ENCODE measurements around the gene SCNN1G. TPM values are rescaled to one million over a fixed set of nuclear protein-coding genes. Genes with fewer than 3 reads are reported as not detected.

SCNN1G gene
- total RNA-seq, 4 donors from 2014 or later, result 5.8 to 39.3 (median 15.2) TPM

- 34 to 62% methylated on average over 6 of the region's 6 CpGs for WGBS, 2 donors
- DNase-seq (ENCODE audit: low spot score in 2 of 2), result peak in 1 of 2 donors; percentile 22
- no peak overlapping the region for H3K4me3 ChIP-seq (ENCODE audit: low read depth, poor library complexity, severe bottlenecking)
- TF ChIP-seq CTCF (IDR thresholded peaks at IDR 0.05) (no peak), POLR2A (IDR thresholded peaks at IDR 0.05) (no peak)
- intact Hi-C loops (cut with DNase I; ENCODE audit: low total_unique reads), result no loop called here
These were observed 37.4 kb upstream of the SCNN1G start for GRCh38 chr16:23145186-23145585.

DNA sequence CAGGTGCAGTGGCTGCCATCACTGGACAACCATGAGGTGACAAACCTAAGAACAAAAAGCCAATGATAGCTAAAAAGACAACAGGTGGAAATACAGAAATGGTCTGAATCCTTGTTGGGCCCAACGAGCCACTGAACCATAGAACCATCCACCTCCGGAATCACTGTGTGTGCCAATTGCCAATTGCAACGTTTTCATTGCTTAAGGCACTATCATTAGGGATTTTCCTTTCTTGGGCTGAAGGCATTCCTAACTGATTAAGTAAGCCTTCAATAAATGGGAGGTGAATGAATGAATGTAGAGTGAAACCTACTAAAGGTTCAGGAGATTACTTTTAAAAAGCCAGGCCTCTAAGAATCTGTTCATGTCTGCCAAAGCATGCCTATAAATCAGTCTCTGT lies 36.9 kb upstream of the SCNN1G start:
- 27 to 31% methylated on average over 3 of the region's 3 CpGs for WGBS, 2 donors
- TF ChIP-seq CTCF (IDR thresholded peaks at IDR 0.05) (no peak), POLR2A (IDR thresholded peaks at IDR 0.05) (no peak)
- intact Hi-C loops (cut with DNase I; ENCODE audit: low total_unique reads), result no loop called here
- peak in 1 of 2 donors; percentile 13 for DNase-seq (ENCODE audit: low spot score in 2 of 2)
- no peak overlapping the region for H3K4me3 ChIP-seq (ENCODE audit: low read depth, poor library complexity, severe bottlenecking)

DNA sequence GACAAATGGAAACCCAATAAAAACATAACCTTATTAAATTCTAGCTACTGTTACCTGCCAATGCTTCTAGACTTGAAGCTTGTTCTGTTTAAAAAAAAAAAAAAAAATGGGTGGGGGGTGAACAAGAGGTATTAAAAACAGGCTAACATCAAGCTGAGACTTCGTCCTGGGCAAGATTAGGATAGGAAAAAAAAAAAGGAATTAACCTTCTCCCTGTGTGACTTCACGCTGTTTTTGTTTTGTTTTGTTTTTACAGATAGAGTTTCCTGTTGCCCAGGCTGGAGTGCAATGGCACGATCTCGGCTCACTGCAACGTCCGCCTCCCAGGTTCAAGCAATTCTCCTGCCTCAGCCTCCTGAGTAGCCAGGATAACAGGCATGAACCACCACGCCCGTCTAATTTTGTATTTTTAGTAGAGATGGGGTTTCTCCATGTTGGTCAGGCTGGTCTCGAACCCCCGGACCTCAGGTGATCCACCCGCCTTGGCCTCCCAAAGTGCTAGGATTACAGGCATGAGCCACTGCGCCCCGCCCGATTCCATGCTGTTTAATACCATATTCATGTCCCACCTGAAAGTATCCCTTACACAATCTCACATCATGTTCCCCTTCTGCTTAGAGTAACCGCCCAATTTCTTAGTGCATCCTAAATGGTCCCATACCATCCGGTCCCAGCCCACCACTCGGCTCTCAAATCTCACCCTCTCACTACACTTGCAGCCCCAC lies 35.5 kb upstream of the SCNN1G start:
- TF ChIP-seq CTCF (IDR thresholded peaks at IDR 0.05) (no peak), POLR2A (IDR thresholded peaks at IDR 0.05) (no peak)
- DNase-seq (ENCODE audit: low spot score in 2 of 2), result peak in 1 of 2 donors; percentile 86
- 51 to 52% methylated on average over 17 of the region's 17 CpGs for WGBS, 2 donors
- intact Hi-C loops (cut with DNase I; ENCODE audit: low total_unique reads), result no loop called here
- no peak overlapping the region for H3K4me3 ChIP-seq (ENCODE audit: low read depth, poor library complexity, severe bottlenecking)

GRCh38 chr16:23147666-23148065 lies 34.9 kb upstream of the SCNN1G start:
- 42 to 67% methylated on average over 4 of the region's 4 CpGs for WGBS, 2 donors
- H3K4me3 ChIP-seq (ENCODE audit: low read depth, poor library complexity, severe bottlenecking), result no peak overlapping the region

GRCh38 chr16:23148166-23148512 lies 34.4 kb upstream of the SCNN1G start:
- peak overlapping the region; percentile 35 for H3K4me3 ChIP-seq (ENCODE audit: low read depth, poor library complexity, severe bottlenecking)
- intact Hi-C loops (cut with DNase I; ENCODE audit: low total_unique reads), result no loop called here
- WGBS, 2 donors, result 34 to 38% methylated on average over 7 of the region's 7 CpGs
- no peak for TF ChIP-seq CTCF (IDR thresholded peaks at IDR 0.05)
- TF ChIP-seq POLR2A (IDR thresholded peaks at IDR 0.05), result no peak
- no peak for DNase-seq (ENCODE audit: low spot score in 2 of 2)

More at GRCh38 chr16:23147666-23148065, 34.9 kb upstream of the SCNN1G start:
- DNase-seq (ENCODE audit: low spot score in 2 of 2), result no peak
- TF ChIP-seq CTCF (IDR thresholded peaks at IDR 0.05) (no peak), POLR2A (IDR thresholded peaks at IDR 0.05) (no peak)
- intact Hi-C loops (cut with DNase I; ENCODE audit: low total_unique reads), result no loop called here

Data from lower leg skin (tissue), 4 donors.